Stimulated activated naive CD8-positive, alpha-beta T cell treated with anti-CD3 and anti-CD28 coated beads, Interleukin-15, Interleukin-2, amounts not matched to agents 100 U/mL and 50 U/mL, for 24 hours (primary cell): ENCODE measurements around the gene GPC1.

Experiments
- ATAC-seq: fragments of 150-1000 bp; cut with Tn5 transposase; one replicate; pipeline ENCODE4 v1.10.0; 2021
- DNase-seq: peaks from one replicate; pipeline ENCODE4 v3.0.0; 2021

GPC1 gene

GRCh38 chr2:240499309-240500301 is 64.1 kb downstream of the GPC1 start:
- no peak for ATAC-seq
- DNase-seq, result no peak

GRCh38 chr2:240500561-240501423 is 65.3 kb downstream of the GPC1 start:
- no peak for ATAC-seq
- DNase-seq, result no peak

GRCh38 chr2:240501531-240501991 is 66.1 kb downstream of the GPC1 start:
- ATAC-seq (no peak), DNase-seq (no peak)

GRCh38 chr2:240502059-240502429 is 66.6 kb downstream of the GPC1 start:
- no peak for ATAC-seq
- no peak for DNase-seq

GRCh38 chr2:240502430-240503121 is 67.1 kb downstream of the GPC1 start:
- ATAC-seq, result no peak
- no peak for DNase-seq

GRCh38 chr2:240503375-240503774 is 67.9 kb downstream of the GPC1 start:
- DNase-seq (no peak), ATAC-seq (no peak)

- no peak for DNase-seq
- no peak for ATAC-seq
These were observed 68.4 kb downstream of the GPC1 start for GRCh38 chr2:240503848-240504247.

GRCh38 chr2:240505910-240506309 is 70.4 kb downstream of the GPC1 start:
- DNase-seq (no peak), ATAC-seq (no peak)

GRCh38 chr2:240506406-240507059 is 71.1 kb downstream of the GPC1 start:
- ATAC-seq (no peak), DNase-seq (no peak)

GRCh38 chr2:240507060-240507777 is 71.8 kb downstream of the GPC1 start:
- ATAC-seq (no peak), DNase-seq (no peak)

GRCh38 chr2:240507778-240508251 is 72.4 kb downstream of the GPC1 start:
- ATAC-seq (no peak), DNase-seq (no peak)

GRCh38 chr2:240508832-240509545 is 73.5 kb downstream of the GPC1 start:
- DNase-seq (no peak), ATAC-seq (no peak)

GRCh38 chr2:240509667-240510512 is 74.4 kb downstream of the GPC1 start:
- DNase-seq (no peak), ATAC-seq (no peak)

- DNase-seq (no peak), ATAC-seq (no peak)
These were observed 75.2 kb downstream of the GPC1 start for GRCh38 chr2:240510513-240511210.

- DNase-seq, result no peak
These were observed 76.1 kb downstream of the GPC1 start for GRCh38 chr2:240511351-240512108.

GRCh38 chr2:240512109-240512485 is 76.6 kb downstream of the GPC1 start:
- DNase-seq (no peak), ATAC-seq (no peak)

More at GRCh38 chr2:240511351-240512108, 76.1 kb downstream of the GPC1 start:
- no peak for ATAC-seq

GRCh38 chr2:240512666-240513535 is 77.4 kb downstream of the GPC1 start:
- ATAC-seq, result no peak

More at GRCh38 chr2:240512666-240513535, 77.4 kb downstream of the GPC1 start:
- no peak for DNase-seq
